Fibroblast of the aortic adventitia (primary cell): Measurements from ENCODE around the gene FHDC1. TPM values are rescaled to one million over a fixed set of nuclear protein-coding genes. Genes with fewer than 3 reads are reported as not detected.

Experiments
- DNase-seq: peaks from one replicate; pipeline ENCODE4 v3.0.0-alpha.2; 2010; ENCODE audit warnings: low read depth
- H3K4me3 ChIP-seq: 2 replicates; pipeline ENCODE4 v1.5.1; 2011; ENCODE audit warnings: low read depth, mild to moderate bottlenecking, control low read depth, low read length, moderate library complexity
- total RNA-seq: library from RNA; depleted of rRNA; stranded (reverse); fragments of >200 nt; gene quantifications from 2 replicates; pipeline ENCODE4 v1.2.3, GENCODE V29; 2012; ENCODE audit warnings: low replicate concordance
- TF ChIP-seq, protein P1 (sequence below): IDR thresholded peaks from 2 replicates; pipeline ENCODE4 v1.5.1; 2011; ENCODE audit warnings: mild to moderate bottlenecking, low read length, control low read depth, inconsistent platforms; ENCODE audit not compliant: insufficient read depth

FHDC1 gene
- total RNA-seq, 1 donor: 0.09 TPM

DNA sequence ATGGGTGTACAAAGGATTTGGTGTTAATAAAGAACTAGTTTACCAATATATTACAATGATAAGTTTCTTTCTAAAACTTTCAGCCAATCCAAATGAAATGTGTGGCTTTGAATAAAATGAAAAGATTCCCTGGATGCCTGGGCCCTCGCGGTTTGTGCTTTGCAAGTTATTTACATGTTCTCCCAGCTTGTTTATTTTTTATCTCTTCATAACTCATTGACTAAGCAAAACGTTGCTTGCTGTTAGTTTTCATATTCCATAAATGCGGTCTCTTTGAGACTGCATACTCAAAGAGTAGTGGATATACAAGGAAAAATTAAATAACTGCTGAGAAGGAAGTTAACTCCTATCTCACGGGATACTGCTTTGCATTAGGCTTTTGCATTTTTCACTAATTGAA, 26.0 kb downstream of the FHDC1 start:
- DNase-seq: no peak
- no peak overlapping the region for H3K4me3 ChIP-seq
- TF ChIP-seq, protein P1, sequence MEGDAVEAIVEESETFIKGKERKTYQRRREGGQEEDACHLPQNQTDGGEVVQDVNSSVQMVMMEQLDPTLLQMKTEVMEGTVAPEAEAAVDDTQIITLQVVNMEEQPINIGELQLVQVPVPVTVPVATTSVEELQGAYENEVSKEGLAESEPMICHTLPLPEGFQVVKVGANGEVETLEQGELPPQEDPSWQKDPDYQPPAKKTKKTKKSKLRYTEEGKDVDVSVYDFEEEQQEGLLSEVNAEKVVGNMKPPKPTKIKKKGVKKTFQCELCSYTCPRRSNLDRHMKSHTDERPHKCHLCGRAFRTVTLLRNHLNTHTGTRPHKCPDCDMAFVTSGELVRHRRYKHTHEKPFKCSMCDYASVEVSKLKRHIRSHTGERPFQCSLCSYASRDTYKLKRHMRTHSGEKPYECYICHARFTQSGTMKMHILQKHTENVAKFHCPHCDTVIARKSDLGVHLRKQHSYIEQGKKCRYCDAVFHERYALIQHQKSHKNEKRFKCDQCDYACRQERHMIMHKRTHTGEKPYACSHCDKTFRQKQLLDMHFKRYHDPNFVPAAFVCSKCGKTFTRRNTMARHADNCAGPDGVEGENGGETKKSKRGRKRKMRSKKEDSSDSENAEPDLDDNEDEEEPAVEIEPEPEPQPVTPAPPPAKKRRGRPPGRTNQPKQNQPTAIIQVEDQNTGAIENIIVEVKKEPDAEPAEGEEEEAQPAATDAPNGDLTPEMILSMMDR: no peak

DNA sequence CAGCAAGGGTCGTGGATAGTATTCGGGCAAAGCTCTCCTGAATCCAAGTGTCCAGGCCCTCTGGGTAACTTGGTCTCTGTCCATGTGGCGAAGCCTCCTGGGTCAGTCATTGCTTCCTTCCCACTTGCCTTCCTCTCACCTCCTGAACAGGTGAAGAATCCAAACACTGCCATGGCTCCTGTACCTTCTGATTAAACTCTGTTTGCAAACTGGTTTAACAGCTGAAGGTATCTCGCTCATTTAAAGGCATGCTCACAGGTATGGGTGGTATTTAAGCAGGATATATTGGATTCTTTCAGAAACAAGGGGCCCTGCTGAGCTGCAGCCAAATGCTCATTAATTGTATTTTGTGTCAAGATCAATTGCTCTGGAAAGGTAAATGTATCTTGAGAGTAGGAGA, 28.2 kb downstream of the FHDC1 start:
- no peak overlapping the region for H3K4me3 ChIP-seq
- DNase-seq: no peak
- TF ChIP-seq, protein P1: no peak

DNA sequence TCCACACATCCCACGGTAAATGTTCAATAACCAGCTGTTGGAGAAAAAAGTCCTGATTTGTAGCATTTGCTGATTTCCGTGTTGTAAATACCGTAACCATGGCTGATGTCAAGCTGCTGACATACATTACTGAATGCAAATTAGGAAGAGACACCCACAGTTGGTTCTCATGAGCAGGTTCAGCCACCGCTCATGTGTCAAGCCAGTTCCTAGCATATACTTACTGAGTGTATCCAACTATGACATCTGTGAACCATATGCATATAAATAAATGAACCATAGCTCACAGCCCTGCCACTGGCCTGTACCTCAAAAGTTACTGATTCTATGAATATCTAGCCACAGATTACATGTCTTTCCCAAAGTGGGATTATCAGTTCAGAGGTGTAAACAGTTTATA, 29.5 kb downstream of the FHDC1 start:
- TF ChIP-seq, protein P1: no peak
- no peak overlapping the region for H3K4me3 ChIP-seq
- DNase-seq: no peak

DNA sequence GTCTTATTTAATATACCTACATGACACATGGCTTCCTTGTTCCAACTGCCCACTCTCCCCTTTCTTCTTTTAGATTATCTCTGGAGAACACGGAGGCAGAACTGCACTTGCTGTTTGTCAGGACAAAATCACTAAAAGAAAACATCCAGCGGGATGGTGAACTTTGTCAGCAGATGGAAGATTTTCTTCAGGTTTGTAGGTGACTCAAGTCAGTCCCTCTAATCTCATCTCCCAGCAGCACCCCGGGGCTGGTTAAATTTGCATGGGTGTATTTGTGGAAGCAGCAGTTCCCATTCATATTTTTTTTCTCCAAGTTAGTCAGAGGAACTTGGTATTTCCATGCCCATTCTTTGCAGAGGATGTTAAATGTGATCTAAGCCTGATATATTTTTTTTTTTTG, 31.8 kb downstream of the FHDC1 start:
- no peak overlapping the region for H3K4me3 ChIP-seq
- no peak for DNase-seq

DNA sequence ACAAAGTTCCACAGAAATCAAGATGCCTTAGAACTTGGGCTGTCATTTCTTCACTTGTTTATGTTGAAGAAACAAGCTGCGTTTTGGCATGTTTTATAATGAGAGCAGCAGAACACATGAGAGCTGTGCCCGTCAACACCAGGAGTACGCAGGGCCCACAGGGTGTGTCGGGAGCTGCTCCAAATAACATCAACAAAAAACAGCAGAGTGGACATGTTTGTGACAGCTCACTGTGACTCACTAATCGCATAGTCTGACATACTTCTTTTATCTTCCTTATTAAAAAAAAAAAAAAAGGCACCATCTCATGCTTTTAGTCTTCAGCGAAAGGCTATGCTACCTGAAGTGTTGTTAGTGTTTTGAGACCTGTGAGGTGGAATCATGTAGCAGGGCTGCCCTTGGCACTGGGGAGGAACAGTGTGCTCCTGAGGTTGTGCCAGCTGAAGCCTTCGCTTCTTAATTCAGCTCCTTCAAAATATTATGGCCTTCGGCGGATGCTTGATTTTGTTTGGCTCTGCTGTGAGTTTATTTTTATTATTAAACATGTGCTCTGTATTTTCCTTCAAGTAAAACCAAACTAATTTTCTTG, 32.8 kb downstream of the FHDC1 start:
- no peak overlapping the region for H3K4me3 ChIP-seq
- no peak for DNase-seq
- TF ChIP-seq, protein P1: no peak

More for the DNA sequence above, 31.8 kb downstream of the FHDC1 start:
- TF ChIP-seq, protein P1: no peak

DNA sequence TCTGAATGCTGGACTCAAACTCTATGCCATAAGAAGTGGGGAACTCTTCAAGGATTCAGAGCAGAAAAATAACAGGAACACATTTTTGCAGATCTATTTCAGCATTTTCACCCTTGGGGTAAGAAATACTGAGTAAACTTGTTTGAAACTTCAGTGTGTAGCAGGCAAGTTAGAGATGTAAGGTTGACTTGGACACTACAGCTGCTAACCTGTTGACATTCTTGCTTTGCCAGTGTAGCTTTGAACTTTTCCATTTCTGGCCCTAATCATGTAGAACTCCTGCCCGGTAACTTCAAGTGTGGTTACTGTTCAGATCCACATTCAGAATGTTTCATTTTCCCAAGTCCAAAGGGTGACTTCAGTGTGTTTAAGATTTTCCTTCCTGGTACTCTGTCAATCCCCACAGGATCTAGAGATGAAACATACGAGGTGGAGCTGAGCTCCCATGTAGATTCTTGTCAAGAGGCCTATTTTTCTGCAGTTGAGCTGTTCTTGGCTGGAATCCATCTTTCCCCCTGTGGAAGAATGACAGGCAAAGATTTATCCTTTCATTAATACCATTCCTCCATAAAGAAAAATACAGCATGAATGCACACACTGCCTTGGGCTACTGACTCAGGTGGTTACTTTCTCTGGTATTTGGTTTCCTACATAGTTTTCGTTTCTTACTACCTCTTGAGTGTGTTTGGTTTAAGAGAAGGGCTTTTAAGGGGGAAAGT, 34.1 kb downstream of the FHDC1 start:
- H3K4me3 ChIP-seq: no peak overlapping the region
- DNase-seq: peak; percentile 51
- TF ChIP-seq, protein P1: no peak
